ENCODE measurements around the gene CACNA2D3.

CACNA2D3 gene

DNA sequence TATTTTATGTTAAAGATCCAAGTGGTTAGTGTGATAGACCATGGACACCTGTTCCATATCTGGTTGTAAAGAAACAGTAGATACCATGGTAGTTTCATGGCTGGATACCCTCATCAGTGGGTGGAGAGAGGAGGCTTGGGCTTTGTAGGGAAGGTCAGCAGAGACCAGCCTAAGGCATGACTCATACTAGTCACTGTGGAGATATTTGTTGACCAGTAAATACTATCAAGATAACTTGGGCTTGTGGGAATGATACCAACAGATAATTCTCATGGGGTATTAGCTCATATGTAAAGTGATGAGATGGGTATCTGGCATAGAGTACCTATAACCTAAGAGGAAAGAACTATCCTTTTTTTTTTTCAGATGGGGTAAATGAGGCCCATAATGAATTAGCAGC, 354.5 kb downstream of the CACNA2D3 start:
- DNase-seq (ENCODE audit: low read depth) = no peak
- TF ChIP-seq, protein P1, sequence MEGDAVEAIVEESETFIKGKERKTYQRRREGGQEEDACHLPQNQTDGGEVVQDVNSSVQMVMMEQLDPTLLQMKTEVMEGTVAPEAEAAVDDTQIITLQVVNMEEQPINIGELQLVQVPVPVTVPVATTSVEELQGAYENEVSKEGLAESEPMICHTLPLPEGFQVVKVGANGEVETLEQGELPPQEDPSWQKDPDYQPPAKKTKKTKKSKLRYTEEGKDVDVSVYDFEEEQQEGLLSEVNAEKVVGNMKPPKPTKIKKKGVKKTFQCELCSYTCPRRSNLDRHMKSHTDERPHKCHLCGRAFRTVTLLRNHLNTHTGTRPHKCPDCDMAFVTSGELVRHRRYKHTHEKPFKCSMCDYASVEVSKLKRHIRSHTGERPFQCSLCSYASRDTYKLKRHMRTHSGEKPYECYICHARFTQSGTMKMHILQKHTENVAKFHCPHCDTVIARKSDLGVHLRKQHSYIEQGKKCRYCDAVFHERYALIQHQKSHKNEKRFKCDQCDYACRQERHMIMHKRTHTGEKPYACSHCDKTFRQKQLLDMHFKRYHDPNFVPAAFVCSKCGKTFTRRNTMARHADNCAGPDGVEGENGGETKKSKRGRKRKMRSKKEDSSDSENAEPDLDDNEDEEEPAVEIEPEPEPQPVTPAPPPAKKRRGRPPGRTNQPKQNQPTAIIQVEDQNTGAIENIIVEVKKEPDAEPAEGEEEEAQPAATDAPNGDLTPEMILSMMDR (IDR thresholded peaks at IDR 0.05; ENCODE audit: insufficient read depth, low read depth, low read length, missing control alignments) = no peak
- H3K4me3 ChIP-seq (ENCODE audit: low read depth, low read length) = no peak overlapping the region

DNA sequence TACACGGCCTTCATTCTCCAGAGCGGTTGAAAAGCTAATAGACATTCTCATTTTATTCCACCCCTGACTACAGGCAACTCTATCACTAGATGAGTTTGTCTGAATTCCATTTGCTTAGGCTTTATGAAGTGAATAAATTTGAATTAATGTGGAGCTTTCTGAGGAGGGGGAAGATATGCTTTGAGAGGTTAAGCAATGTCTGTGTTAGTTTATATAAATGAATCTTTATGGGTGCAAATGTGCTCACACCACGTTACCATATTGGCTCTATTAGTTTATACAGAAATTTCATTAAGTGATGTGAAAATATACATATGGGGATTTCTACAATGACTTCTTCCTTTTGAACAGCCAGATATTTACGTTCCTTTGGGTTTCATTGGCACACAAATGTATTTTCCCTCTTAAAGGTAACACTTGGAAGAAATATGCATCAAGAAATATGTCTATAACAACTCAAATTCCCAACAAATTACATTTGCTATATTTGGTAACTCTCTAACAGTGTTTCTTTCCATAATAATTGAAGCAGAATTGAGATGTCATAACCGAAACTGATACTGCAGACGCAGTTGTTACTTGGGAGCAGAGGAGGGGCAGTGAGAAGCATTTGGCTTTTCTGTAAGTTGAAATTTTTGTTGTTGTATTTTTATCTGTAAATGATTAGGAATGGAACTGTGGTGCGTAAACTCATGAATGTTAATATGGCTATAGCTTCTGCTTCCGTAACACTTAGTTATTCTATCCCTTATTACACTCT, 359.4 kb downstream of the CACNA2D3 start:
- TF ChIP-seq, protein P1 (IDR thresholded peaks at IDR 0.05; ENCODE audit: insufficient read depth, low read depth, low read length, missing control alignments) = no peak
- no peak for DNase-seq (ENCODE audit: low read depth)
- no peak overlapping the region for H3K4me3 ChIP-seq (ENCODE audit: low read depth, low read length)

DNA sequence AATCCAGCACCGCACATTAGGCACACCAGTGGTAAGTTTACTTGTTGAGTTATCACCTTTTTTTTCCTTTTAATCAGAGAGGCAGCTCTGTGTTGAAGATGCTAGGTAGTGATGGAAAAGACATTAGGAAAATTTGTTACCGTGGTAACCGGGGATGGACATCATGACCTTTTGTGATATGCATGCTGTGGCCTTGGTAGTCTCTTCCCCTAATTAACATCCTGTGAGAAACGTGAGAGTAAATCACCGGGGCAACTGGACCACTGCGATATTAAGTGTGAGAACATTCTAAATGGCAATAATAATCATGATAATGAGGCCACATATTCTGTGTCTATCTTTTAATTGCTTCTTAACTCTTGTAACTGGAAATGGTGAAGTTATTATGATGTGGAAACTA, 362.0 kb downstream of the CACNA2D3 start:
- TF ChIP-seq, protein P1 (IDR thresholded peaks at IDR 0.05; ENCODE audit: insufficient read depth, low read depth, low read length, missing control alignments) = no peak
- no peak for DNase-seq (ENCODE audit: low read depth)

GRCh38 chr3:54486317-54486716, 364.0 kb downstream of the CACNA2D3 start:
- no peak overlapping the region for H3K4me3 ChIP-seq (ENCODE audit: low read depth, low read length)
- TF ChIP-seq, protein P1 (IDR thresholded peaks at IDR 0.05; ENCODE audit: insufficient read depth, low read depth, low read length, missing control alignments) = no peak
- DNase-seq (ENCODE audit: low read depth) = no peak

More for the DNA sequence above, 362.0 kb downstream of the CACNA2D3 start:
- no peak overlapping the region for H3K4me3 ChIP-seq (ENCODE audit: low read depth, low read length)

DNA sequence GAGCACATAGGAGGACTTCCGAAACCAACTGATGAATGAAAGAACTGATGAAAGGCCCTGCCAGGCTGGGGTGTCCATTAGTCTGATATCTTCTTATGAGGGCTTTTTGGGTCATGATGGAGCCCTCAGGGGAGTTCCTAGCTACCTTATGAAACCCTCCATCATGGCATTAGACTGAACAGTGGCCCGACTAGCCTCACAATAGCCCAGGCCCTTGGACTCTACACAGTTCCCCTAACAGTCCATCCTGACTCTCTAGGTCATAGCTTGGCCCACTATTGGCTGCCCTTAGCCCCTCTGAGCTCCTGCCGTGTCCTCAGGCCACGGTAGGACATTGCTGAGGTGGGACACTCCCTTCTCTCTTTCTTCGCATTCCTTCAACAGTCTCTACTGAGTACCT, 365.9 kb downstream of the CACNA2D3 start:
- no peak for DNase-seq (ENCODE audit: low read depth)
- H3K4me3 ChIP-seq (ENCODE audit: low read depth, low read length) = no peak overlapping the region
- TF ChIP-seq, protein P1 (IDR thresholded peaks at IDR 0.05; ENCODE audit: insufficient read depth, low read depth, low read length, missing control alignments) = no peak

- H3K4me3 ChIP-seq (ENCODE audit: low read depth, low read length) = no peak overlapping the region
- no peak for DNase-seq (ENCODE audit: low read depth)
- TF ChIP-seq, protein P1 (IDR thresholded peaks at IDR 0.05; ENCODE audit: insufficient read depth, low read depth, low read length, missing control alignments) = no peak
Observed at GRCh38 chr3:54494209-54494608, 371.9 kb downstream of the CACNA2D3 start.

DNA sequence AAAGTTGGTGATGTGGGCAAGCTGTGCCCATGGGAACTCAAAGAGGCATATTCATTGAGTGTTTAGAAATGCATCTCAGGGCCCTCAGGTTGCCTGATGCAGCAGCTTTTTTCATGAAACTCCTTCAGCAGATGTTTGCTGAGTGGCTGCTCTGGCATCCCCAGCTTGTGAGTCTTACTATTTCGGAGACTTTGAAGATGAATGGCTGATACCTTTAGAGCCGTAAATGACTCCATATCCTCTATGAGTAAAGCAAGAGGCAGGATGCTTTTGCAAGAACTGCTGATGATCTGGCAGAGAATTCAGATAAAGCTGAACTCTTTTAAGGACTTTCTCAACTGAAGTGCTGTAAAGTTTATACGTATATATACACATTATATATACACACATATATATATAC, 384.3 kb downstream of the CACNA2D3 start:
- H3K4me3 ChIP-seq (ENCODE audit: low read depth, low read length) = no peak overlapping the region
- no peak for DNase-seq (ENCODE audit: low read depth)
- TF ChIP-seq, protein P1 (IDR thresholded peaks at IDR 0.05; ENCODE audit: insufficient read depth, low read depth, low read length, missing control alignments) = no peak
